ENCODE results near the gene GPR21.

GPR21 gene

DNA sequence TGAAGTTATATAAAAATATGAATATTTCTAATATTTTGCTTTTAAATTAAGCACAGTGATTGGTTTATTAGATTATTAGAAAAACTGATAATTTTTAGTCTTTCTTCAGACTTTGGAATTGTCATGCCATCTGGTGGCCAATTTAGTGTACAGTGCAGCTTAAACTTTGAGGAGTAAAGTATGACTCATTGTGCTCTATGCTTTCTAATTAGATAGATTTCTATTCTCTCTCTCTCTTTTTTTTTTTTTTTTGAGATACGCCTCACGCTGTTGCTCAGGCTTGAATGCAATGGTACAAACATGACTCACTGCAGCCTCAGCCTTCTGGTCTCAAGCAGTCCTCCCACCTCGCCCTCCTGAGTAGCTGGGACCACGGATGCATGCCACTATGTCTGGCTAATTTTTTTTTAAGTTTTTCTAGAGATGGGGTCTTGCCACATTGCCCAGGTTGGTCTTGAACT is 42.1 kb upstream of the GPR21 start:
- WGBS = 33% methylated on average over 4 of the region's 4 CpGs

DNA sequence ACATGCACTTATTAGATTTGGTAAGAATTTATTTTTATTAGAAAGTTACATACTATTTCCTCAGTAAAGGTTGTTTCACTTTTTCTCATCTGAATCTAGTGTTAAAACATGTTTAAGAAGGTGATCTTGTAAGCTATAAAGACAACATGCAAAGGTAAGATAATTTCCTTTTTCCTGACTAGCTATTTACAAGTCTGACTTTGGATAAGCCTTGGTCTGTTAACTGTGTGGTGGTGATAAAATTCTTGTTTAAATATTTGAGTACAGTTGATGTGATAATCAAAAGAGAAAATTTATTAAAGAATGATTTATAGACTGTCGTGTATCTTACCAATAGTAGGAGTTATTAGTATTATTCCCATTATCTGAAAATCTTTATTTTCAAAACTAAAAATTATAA is 36.9 kb upstream of the GPR21 start:
- Histone ChIP-seq H3K4me3 (ENCODE audit: insufficient read depth in 1 of 2, low read depth in 1 of 2, low read length in 2 of 2) (no peak overlapping the region), H2BK12ac (ENCODE audit: low read length in 2 of 2) (no peak overlapping the region), H3K14ac (ENCODE audit: low read length in 2 of 2) (no peak overlapping the region), H3K4me1 (ENCODE audit: control insufficient read depth, insufficient read depth, low read depth, low read length) (no peaks in the 10 kb centered on the region), H3K36me3 (ENCODE audit: control insufficient read depth in 1 of 2, insufficient read depth in 2 of 2, low read depth in 1 of 2, low read length in 2 of 2) (peaks cover 0 to 67% of the 10 kb centered on the region in 2 experiments), H2AFZ (ENCODE audit: low read depth, low read length) (no peak overlapping the region), H3K4me2 (ENCODE audit: low read length, poor library complexity, severe bottlenecking) (no peak overlapping the region), H3K18ac (ENCODE audit: low read depth in 1 of 2, low read length in 2 of 2) (no peak overlapping the region), H2BK120ac (ENCODE audit: low read depth, low read length) (no peak overlapping the region), H2BK5ac (ENCODE audit: low read depth, low read length, poor library complexity, severe bottlenecking) (no peak overlapping the region), H4K91ac (ENCODE audit: low read length) (no peak overlapping the region), H4K8ac (ENCODE audit: low read length) (no peak overlapping the region), H3K9me3 (ENCODE audit: control insufficient read depth, low read length) (no peaks in the 10 kb centered on the region), H3K23ac (ENCODE audit: low read length in 2 of 2) (no peak overlapping the region), H3K27me3 (ENCODE audit: control insufficient read depth in 1 of 2, insufficient read depth in 1 of 2, low read length in 2 of 2) (no peaks in the 10 kb centered on the region), H2AK5ac (ENCODE audit: low read length, severe bottlenecking) (no peak overlapping the region), H3K79me1 (replicated peaks; ENCODE audit: low read length, poor library complexity, severe bottlenecking) (peaks cover 4% of the 10 kb centered on the region), H3K27ac (ENCODE audit: low read length, poor library complexity, severe bottlenecking) (no peak overlapping the region), H2BK15ac (ENCODE audit: low read depth, poor library complexity, severe bottlenecking) (no peak overlapping the region), H3K9ac (ENCODE audit: low read length) (no peak overlapping the region), H3K4ac (ENCODE audit: low read depth in 1 of 2, low read length in 2 of 2) (no peak overlapping the region)
- no peak for DNase-seq
- WGBS = no CpG with 5 or more reads among the region's 1 CpG

More for the DNA sequence above, 42.1 kb upstream of the GPR21 start:
- no peak overlapping the region for H3K18ac ChIP-seq (ENCODE audit: low read depth in 1 of 2, low read length in 2 of 2)
- peak; percentile 92 for DNase-seq
- no peak overlapping the region for H3K4me2 ChIP-seq (ENCODE audit: low read length, poor library complexity, severe bottlenecking)
- no peak overlapping the region for H2BK120ac ChIP-seq (ENCODE audit: low read depth, low read length)
- H3K23ac ChIP-seq (ENCODE audit: low read length in 2 of 2) = no peak overlapping the region
- H3K79me1 ChIP-seq (replicated peaks; ENCODE audit: low read length, poor library complexity, severe bottlenecking) = peaks cover 9% of the 10 kb centered on the region
- H2BK15ac ChIP-seq (ENCODE audit: low read depth, poor library complexity, severe bottlenecking) = no peak overlapping the region
- no peak overlapping the region for H3K4ac ChIP-seq (ENCODE audit: low read depth in 1 of 2, low read length in 2 of 2)
- H4K8ac ChIP-seq (ENCODE audit: low read length) = no peak overlapping the region
- peak overlapping the region; percentile 48 for H2AK5ac ChIP-seq (ENCODE audit: low read length, severe bottlenecking)
- no peak overlapping the region for H4K91ac ChIP-seq (ENCODE audit: low read length)
- no peak overlapping the region for H3K14ac ChIP-seq (ENCODE audit: low read length in 2 of 2)
- no peaks in the 10 kb centered on the region for H3K9me3 ChIP-seq (ENCODE audit: control insufficient read depth, low read length)
- no peak overlapping the region for H2BK12ac ChIP-seq (ENCODE audit: low read length in 2 of 2)
- H3K4me1 ChIP-seq (ENCODE audit: control insufficient read depth, insufficient read depth, low read depth, low read length) = peaks cover 2% of the 10 kb centered on the region
- no peak overlapping the region for H2AFZ ChIP-seq (ENCODE audit: low read depth, low read length)
- peak overlapping the region; percentile 47 for H3K27ac ChIP-seq (ENCODE audit: low read length, poor library complexity, severe bottlenecking)
- H3K4me3 ChIP-seq (ENCODE audit: insufficient read depth in 1 of 2, low read depth in 1 of 2, low read length in 2 of 2) = no peak overlapping the region
- H3K27me3 ChIP-seq (ENCODE audit: control insufficient read depth in 1 of 2, insufficient read depth in 1 of 2, low read length in 2 of 2) = no peaks in the 10 kb centered on the region
- no peak overlapping the region for H2BK5ac ChIP-seq (ENCODE audit: low read depth, low read length, poor library complexity, severe bottlenecking)
- H3K36me3 ChIP-seq (ENCODE audit: control insufficient read depth in 1 of 2, insufficient read depth in 2 of 2, low read depth in 1 of 2, low read length in 2 of 2) = peaks cover 9 to 59% of the 10 kb centered on the region in 2 experiments
- H3K9ac ChIP-seq (ENCODE audit: low read length) = peak overlapping the region; percentile 44

GRCh38 chr9:122998448-122998847 is 35.0 kb upstream of the GPR21 start:
- Histone ChIP-seq H2BK120ac (ENCODE audit: low read depth, low read length) (no peak overlapping the region), H2AFZ (ENCODE audit: low read depth, low read length) (no peak overlapping the region), H3K9ac (ENCODE audit: low read length) (no peak overlapping the region), H3K27me3 (ENCODE audit: control insufficient read depth in 1 of 2, insufficient read depth in 1 of 2, low read length in 2 of 2) (no peaks in the 10 kb centered on the region), H3K79me1 (replicated peaks; ENCODE audit: low read length, poor library complexity, severe bottlenecking) (peaks cover 4% of the 10 kb centered on the region), H3K9me3 (ENCODE audit: control insufficient read depth, low read length) (no peaks in the 10 kb centered on the region), H3K18ac (ENCODE audit: low read depth in 1 of 2, low read length in 2 of 2) (no peak overlapping the region), H3K4ac (ENCODE audit: low read depth in 1 of 2, low read length in 2 of 2) (no peak overlapping the region), H3K4me1 (ENCODE audit: control insufficient read depth, insufficient read depth, low read depth, low read length) (no peaks in the 10 kb centered on the region), H3K23ac (ENCODE audit: low read length in 2 of 2) (no peak overlapping the region), H3K14ac (ENCODE audit: low read length in 2 of 2) (no peak overlapping the region), H3K27ac (ENCODE audit: low read length, poor library complexity, severe bottlenecking) (no peak overlapping the region), H3K4me3 (ENCODE audit: insufficient read depth in 1 of 2, low read depth in 1 of 2, low read length in 2 of 2) (no peak overlapping the region), H3K4me2 (ENCODE audit: low read length, poor library complexity, severe bottlenecking) (no peak overlapping the region), H4K91ac (ENCODE audit: low read length) (no peak overlapping the region), H4K8ac (ENCODE audit: low read length) (no peak overlapping the region), H2BK5ac (ENCODE audit: low read depth, low read length, poor library complexity, severe bottlenecking) (no peak overlapping the region), H3K36me3 (ENCODE audit: control insufficient read depth in 1 of 2, insufficient read depth in 2 of 2, low read depth in 1 of 2, low read length in 2 of 2) (peaks cover 0 to 69% of the 10 kb centered on the region in 2 experiments), H2BK15ac (ENCODE audit: low read depth, poor library complexity, severe bottlenecking) (no peak overlapping the region), H2BK12ac (ENCODE audit: low read length in 2 of 2) (no peak overlapping the region), H2AK5ac (ENCODE audit: low read length, severe bottlenecking) (no peak overlapping the region)
- no peak for DNase-seq
- WGBS = 100% methylated on average over 1 of the region's 5 CpGs

DNA sequence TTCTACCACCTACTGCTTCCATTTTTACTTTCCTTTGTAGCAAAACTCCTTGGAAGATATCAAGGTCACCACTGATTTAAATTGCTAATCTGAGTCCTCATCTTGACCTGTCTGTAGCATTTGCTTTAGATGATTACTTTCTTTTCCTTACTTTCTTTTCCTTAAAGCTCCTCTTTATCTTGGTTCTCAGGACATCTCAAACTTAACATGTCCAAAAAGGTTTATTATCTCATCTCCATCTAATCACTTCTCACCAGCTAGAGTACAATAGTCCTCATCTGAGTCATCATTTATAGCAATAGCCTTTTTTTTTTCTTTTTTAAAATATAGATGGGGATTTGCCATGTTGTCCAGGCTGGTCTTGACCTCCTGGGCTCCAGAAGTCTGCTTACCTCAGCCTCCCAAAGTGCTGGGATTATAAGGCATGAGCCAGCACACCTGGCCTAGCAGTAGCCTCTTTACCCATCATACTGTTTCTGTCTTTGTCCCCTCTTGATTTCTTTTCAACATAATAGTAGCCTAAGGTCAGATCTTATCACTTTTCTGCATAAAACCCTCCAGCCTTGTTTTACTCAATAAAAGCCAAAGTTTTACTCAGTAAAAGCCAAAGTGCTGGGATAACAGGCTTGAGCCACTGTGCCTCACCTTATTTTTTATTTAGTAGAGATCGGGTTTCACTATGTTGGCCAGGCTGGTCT is 32.9 kb upstream of the GPR21 start:
- no peaks in the 10 kb centered on the region for H3K79me1 ChIP-seq (replicated peaks; ENCODE audit: low read length, poor library complexity, severe bottlenecking)
- H2BK5ac ChIP-seq (ENCODE audit: low read depth, low read length, poor library complexity, severe bottlenecking) = no peak overlapping the region
- no peaks in the 10 kb centered on the region for H3K9me3 ChIP-seq (ENCODE audit: control insufficient read depth, low read length)
- no peak overlapping the region for H3K18ac ChIP-seq (ENCODE audit: low read depth in 1 of 2, low read length in 2 of 2)
- no peak for DNase-seq
- no peak overlapping the region for H3K4me3 ChIP-seq (ENCODE audit: insufficient read depth in 1 of 2, low read depth in 1 of 2, low read length in 2 of 2)
- no peak overlapping the region for H3K4ac ChIP-seq (ENCODE audit: low read depth in 1 of 2, low read length in 2 of 2)
- H3K23ac ChIP-seq (ENCODE audit: low read length in 2 of 2) = no peak overlapping the region
- H3K14ac ChIP-seq (ENCODE audit: low read length in 2 of 2) = no peak overlapping the region
- H2AK5ac ChIP-seq (ENCODE audit: low read length, severe bottlenecking) = no peak overlapping the region
- H3K27me3 ChIP-seq (ENCODE audit: control insufficient read depth in 1 of 2, insufficient read depth in 1 of 2, low read length in 2 of 2) = no peaks in the 10 kb centered on the region
- H4K91ac ChIP-seq (ENCODE audit: low read length) = no peak overlapping the region
- WGBS = 100% methylated on average over 1 of the region's 1 CpG
- H4K8ac ChIP-seq (ENCODE audit: low read length) = no peak overlapping the region
- H3K27ac ChIP-seq (ENCODE audit: low read length, poor library complexity, severe bottlenecking) = no peak overlapping the region
- H2BK15ac ChIP-seq (ENCODE audit: low read depth, poor library complexity, severe bottlenecking) = no peak overlapping the region
- no peak overlapping the region for H3K4me2 ChIP-seq (ENCODE audit: low read length, poor library complexity, severe bottlenecking)
- no peak overlapping the region for H2BK12ac ChIP-seq (ENCODE audit: low read length in 2 of 2)
- H3K9ac ChIP-seq (ENCODE audit: low read length) = no peak overlapping the region
- no peak overlapping the region for H2BK120ac ChIP-seq (ENCODE audit: low read depth, low read length)
- H3K36me3 ChIP-seq (ENCODE audit: control insufficient read depth in 1 of 2, insufficient read depth in 2 of 2, low read depth in 1 of 2, low read length in 2 of 2) = peaks cover 0 to 68% of the 10 kb centered on the region in 2 experiments
- H3K4me1 ChIP-seq (ENCODE audit: control insufficient read depth, insufficient read depth, low read depth, low read length) = no peaks in the 10 kb centered on the region
- H2AFZ ChIP-seq (ENCODE audit: low read depth, low read length) = no peak overlapping the region

Measured in mesenchymal stem cell (in vitro differentiated cells and primary cell).